ENCODE measurements around the gene DNAJC18.
"Not testable (repeated sequence)": the region's sequence is repeated elsewhere in the genome, so short reads cannot be mapped to it uniquely, and the experiment has no call there.

The DNAJC18 gene

GRCh38 chr5:139439013-139439903 is at the start of gene DNAJC18:
TSS of gene DNAJC18 (minus strand) at chr5:139439525. CDS start at chr5:139439445, 80 bp downstream.
- DNase-seq = peak; percentile 86 to 91
- no peak for TF ChIP-seq GATA1 (IDR thresholded peaks at IDR 0.05; ENCODE audit: low read depth, low read length)
- peak; percentile 46 for TF ChIP-seq POLR2A (IDR thresholded peaks at IDR 0.05; ENCODE audit: low read length)

GRCh38 chr5:139488260-139488659 is 48.9 kb upstream of the DNAJC18 start:
- TF ChIP-seq POLR2A (IDR thresholded peaks at IDR 0.05; ENCODE audit: low read length) (no peak), GATA1 (IDR thresholded peaks at IDR 0.05; ENCODE audit: low read depth, low read length) (no peak)
- no peak for DNase-seq

- no peak for DNase-seq
- TF ChIP-seq GATA1 (IDR thresholded peaks at IDR 0.05; ENCODE audit: low read depth, low read length) (no peak), POLR2A (IDR thresholded peaks at IDR 0.05; ENCODE audit: low read length) (no peak)
These were observed 46.9 kb upstream of the DNAJC18 start for GRCh38 chr5:139486201-139486600.

- DNase-seq = not testable (repeated sequence)
These were observed 43.5 kb upstream of the DNAJC18 start for GRCh38 chr5:139482890-139483208.

DNA sequence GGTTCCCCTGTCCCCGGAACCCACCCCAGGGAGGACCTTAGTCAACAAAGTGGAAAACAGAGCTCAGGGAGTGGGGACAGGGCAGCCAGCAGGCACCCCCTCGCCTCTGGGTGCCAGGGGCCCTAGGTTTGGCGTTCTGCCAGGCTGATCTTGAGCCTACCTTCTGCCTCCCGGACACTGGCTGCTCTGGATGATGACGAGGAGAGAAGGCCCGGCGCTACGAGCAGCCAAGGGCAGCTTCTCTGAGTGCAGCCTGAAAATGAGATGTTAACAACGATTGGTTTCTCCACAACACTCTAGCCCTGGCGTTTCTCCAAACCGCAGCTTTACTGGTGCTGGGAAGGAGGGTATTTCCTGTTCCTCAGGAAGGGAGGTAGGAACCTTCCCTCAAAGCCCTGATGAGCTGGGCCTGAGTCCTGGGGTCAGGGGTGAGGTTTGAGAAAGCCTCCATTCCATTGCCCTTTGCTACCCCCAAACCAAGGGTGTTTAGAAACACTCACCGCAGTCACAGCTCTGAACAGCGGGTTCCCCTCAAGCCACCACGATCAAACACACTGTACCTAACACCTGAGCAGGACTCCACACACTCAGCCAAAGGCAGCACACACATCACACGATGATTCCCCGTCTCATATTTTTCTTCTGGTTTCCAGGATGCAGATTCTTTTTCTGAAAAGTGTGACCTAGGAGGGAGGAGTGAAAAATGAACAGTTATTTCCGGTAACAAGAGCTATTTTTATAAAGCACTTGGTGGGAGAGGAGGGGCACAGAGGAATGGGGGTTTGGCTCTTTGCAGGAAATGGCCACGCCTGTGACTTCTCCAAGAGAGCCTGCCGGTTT is 42.9 kb upstream of the DNAJC18 start, which contains the start of gene STING1:
STING1 (minus strand) TSS at position 709 of the 840 bp plus-strand sequence. CDS start 1,054 bp downstream, outside the sequence.
- TF ChIP-seq POLR2A (IDR thresholded peaks at IDR 0.05; ENCODE audit: low read length) = peak; percentile 67
- TF ChIP-seq GATA1 (IDR thresholded peaks at IDR 0.05; ENCODE audit: low read depth, low read length) = no peak
- DNase-seq = peak; percentile 81 to 87

- DNase-seq = peak in 1 of 2 experiments; percentile 58
- TF ChIP-seq POLR2A (IDR thresholded peaks at IDR 0.05; ENCODE audit: low read length) (no peak), GATA1 (IDR thresholded peaks at IDR 0.05; ENCODE audit: low read depth, low read length) (no peak)
These were observed 42.3 kb upstream of the DNAJC18 start for GRCh38 chr5:139481580-139482049.

GRCh38 chr5:139481122-139481533 is 41.8 kb upstream of the DNAJC18 start:
- TF ChIP-seq POLR2A (IDR thresholded peaks at IDR 0.05; ENCODE audit: low read length) (no peak), GATA1 (IDR thresholded peaks at IDR 0.05; ENCODE audit: low read depth, low read length) (no peak)
- peak; percentile 74 to 77 for DNase-seq

- DNase-seq = not testable (repeated sequence)
These were observed 40.4 kb upstream of the DNAJC18 start for GRCh38 chr5:139479729-139480128.

GRCh38 chr5:139478657-139479423 is 39.5 kb upstream of the DNAJC18 start:
- DNase-seq = peak; percentile 19 to 30

- TF ChIP-seq GATA1 (IDR thresholded peaks at IDR 0.05; ENCODE audit: low read depth, low read length) (no peak), POLR2A (IDR thresholded peaks at IDR 0.05; ENCODE audit: low read length) (no peak)
- no peak for DNase-seq
These were observed 36.7 kb upstream of the DNAJC18 start for GRCh38 chr5:139475865-139476617.

DNA sequence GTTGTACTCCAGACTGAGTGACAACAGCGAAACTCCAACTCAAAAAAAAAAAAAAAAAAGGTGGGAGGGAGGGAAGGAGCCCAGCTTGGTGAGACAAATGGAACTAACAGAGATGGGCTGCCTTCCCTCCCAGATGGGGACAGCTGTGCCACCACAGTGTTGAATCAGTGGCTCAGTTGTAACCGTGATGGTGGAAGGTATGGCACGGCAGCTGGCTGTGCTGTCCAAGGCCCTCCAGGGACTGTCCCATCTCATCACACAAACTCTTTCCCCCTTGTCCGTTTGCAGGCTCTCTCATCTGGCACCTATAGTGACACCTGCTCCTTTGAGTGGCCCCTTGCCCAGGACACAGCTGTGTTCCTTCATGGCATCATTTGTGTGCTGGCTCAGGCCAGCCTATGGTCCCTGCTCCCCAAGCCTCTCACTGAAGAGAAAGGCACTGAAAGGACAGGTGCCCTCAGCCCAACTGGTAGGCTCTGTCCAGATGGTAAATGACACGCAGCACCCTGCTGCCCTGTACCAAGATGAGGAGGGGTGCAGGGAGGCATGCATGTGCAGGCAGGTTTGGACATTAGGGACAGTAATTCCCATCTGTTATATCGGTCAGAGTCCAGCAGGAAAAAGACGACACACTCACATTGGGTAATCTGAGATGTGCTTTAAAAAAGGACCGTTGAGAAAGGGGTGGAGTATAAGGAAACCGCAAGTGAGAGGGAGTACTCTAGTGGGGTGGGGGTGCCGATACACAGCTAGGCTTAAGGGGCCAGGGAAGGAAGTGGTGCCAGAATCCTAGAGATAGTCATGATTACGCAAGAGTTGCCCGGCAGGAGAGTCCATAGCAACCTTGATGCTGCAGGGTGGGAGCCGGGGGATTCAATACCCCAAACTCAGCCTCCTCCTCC is 35.8 kb upstream of the DNAJC18 start:
- peak; percentile 56 to 73 for DNase-seq
- TF ChIP-seq POLR2A (IDR thresholded peaks at IDR 0.05; ENCODE audit: low read length) = peak; percentile 40
- TF ChIP-seq GATA1 (IDR thresholded peaks at IDR 0.05; ENCODE audit: low read depth, low read length) = no peak

GRCh38 chr5:139473565-139473964 is 34.2 kb upstream of the DNAJC18 start:
- TF ChIP-seq GATA1 (IDR thresholded peaks at IDR 0.05; ENCODE audit: low read depth, low read length) (no peak), POLR2A (IDR thresholded peaks at IDR 0.05; ENCODE audit: low read length) (no peak)
- DNase-seq = no peak
